Right renal pelvis (tissue), 4 donors: ENCODE results near the gene EFNA3. TPM values are rescaled to one million over a fixed set of nuclear protein-coding genes. Genes with fewer than 3 reads are reported as not detected.

Experiments used
- DNase-seq, 4 donors: peaks; one replicate each; pipeline ENCODE4 v3.0.0-alpha.2; 2013; ENCODE audit warnings: low read depth in 4 of 4, low spot score in 3 of 4, missing footprints in 1 of 4
- polyA plus RNA-seq, 4 donors: library from polyadenylated mRNA; unstranded; fragments of 120-200 nt; gene quantifications; one replicate each; pipeline ENCODE4 v1.2.1, GENCODE V29; 2013; ENCODE audit not compliant: insufficient read length in 4 of 4

EFNA3 gene
- polyA plus RNA-seq, 4 donors, result 6.0 to 7.9 (median 7.1) TPM

- DNase-seq, result no peak
These were observed 14.4 kb upstream of the EFNA3 start for GRCh38 chr1:155064111-155064831.

GRCh38 chr1:155064832-155065429 is 13.7 kb upstream of the EFNA3 start:
- DNase-seq, result no peak

GRCh38 chr1:155066777-155067176 is 11.9 kb upstream of the EFNA3 start:
- DNase-seq, result no peak

GRCh38 chr1:155068599-155068998 is 10.0 kb upstream of the EFNA3 start:
- no peak for DNase-seq

DNA sequence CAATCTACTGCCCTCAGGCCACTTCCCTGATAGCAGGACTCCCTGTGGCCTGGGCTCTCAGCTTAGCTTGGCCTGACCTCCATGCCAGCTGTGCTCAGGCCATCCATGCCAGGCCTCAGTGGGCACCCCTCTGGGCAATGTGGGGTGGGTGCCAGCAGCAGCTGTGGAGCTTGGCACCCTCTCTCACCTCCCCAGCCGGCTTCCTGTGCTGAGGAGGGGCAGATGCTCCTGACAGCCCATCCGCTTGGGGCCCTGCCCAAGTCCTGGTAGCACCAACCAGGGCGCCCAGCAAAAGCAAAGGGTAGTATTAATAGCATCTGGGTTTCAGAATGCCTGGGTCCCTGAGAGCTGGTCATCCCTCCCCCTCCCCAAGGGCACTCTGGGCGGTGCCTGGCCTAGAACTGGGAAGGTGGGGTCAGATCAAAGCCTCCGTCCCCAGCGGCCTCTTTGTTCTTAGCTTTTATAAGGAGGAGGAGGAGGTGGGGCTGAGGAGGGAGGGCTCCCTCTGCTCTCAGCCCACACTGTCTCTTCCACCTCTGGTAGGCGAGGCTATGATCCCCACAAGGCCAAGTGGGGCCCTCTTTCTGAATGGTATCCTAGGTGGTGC is 9.0 kb upstream of the EFNA3 start:
- no peak for DNase-seq

GRCh38 chr1:155070158-155070621 is 8.4 kb upstream of the EFNA3 start:
- DNase-seq, result no peak

GRCh38 chr1:155070721-155071569 is 7.7 kb upstream of the EFNA3 start:
- DNase-seq, result no peak

GRCh38 chr1:155071701-155072100 is 6.9 kb upstream of the EFNA3 start:
- no peak for DNase-seq

GRCh38 chr1:155072531-155073289 is 5.9 kb upstream of the EFNA3 start:
- no peak for DNase-seq

GRCh38 chr1:155073377-155074242 is 5.0 kb upstream of the EFNA3 start:
- no peak for DNase-seq

DNA sequence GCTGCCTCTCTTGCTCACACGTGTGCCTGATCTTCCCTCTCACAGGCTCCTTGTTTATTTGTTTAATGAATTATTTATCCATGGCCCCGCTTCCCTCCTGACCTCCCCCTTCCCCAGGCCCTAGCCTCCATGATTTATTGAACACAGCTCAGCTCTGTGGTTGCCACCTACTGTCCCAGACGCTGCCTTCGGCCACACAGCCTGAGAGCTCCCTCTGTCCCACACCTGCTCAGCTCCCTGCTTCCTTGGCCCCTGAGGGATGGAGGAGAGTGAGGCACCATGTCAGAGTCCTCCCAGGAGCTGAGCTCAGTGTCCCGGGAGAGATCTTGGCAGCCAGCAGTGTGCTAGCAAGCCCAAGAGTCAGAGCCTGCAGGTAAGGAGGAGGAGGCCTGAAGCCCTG is 3.1 kb upstream of the EFNA3 start:
- no peak for DNase-seq

- DNase-seq, result no peak
These were observed 2.3 kb upstream of the EFNA3 start for GRCh38 chr1:155076371-155076770.

DNA sequence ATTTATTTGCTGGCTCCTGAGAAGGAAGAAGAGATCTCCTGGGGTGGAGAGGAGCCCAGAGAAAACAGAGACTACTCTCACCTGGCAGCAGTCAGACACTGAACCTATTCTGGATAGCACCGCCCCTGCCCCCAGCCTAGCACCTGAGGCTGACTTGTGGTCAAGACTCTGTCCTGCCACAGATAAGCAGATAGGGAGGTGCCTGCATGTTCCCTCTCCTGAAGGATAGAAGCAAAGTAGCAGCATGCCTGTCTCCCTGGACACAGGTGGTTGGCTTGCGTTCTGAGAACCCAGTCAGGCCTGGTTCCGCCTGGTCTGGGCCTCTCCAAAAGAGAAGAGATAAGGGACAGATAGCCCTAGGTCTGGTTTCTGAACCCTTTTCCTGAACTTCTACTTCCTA is 1.3 kb upstream of the EFNA3 start:
- DNase-seq, result no peak

DNA sequence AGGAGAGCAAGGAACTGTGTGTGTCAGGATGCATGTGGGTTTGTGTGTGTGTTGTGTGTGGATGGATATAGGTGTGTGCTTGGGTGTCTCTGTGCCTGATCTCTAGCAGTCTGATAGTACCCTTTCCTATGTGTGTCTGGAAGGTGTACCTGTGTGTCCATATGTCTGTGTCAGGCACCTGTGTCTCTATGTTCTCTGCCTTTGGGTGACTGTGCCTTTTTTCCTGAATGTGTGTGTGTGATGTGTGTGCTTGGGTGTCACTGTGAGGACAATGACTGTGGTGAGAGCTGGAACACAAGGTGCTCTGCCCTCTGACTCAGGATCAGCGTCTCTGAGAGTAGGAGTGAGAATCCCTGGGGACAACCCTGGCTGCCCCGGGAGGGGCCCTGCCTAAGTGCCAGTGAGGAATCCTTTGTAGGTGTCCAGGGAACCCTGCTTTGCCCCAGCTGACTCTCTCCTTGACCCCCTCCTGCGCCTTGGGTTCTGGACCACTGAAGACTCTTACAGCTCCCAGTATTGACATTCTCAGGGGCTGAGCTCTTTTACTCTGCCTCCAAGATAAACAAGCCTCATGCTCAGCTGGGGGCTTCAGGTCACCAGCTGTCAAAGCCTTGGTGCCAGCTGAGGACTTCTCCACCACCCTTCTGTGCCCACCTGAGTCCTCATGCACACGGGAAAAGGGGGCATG is 735 bp upstream of the EFNA3 start:
- no peak for DNase-seq

DNA sequence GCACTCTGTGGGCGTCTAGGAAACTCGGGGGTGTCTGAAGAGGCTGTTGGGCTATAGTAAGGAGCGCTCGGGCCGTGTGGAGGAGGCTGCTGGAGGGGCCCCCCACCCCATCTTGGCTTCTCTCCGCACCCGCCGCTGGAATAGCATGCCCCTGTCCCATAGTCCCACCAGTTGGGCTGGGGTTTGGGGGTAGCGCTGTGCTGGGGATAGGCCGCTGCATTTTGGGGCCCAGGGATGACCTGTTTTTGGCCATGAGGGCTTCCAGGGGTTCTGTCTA is 511 bp downstream of the EFNA3 start:
- DNase-seq, result no peak

GRCh38 chr1:155079487-155080311 is 1.1 kb downstream of the EFNA3 start:
- DNase-seq, result no peak

GRCh38 chr1:155080312-155081228 is 1.9 kb downstream of the EFNA3 start:
- no peak for DNase-seq
